HG03575 (cell line): ENCODE measurements around the gene MYO1B.

Source experiments
- ATAC-seq: cut with Tn5 transposase; IDR thresholded peaks from one replicate; pipeline ENCODE4 v1.9.1; 2021; ENCODE audit not compliant: unreplicated experiment, insufficient number of reproducible peaks, low FRiP score; ENCODE audit errors: extremely low read depth

MYO1B gene

DNA sequence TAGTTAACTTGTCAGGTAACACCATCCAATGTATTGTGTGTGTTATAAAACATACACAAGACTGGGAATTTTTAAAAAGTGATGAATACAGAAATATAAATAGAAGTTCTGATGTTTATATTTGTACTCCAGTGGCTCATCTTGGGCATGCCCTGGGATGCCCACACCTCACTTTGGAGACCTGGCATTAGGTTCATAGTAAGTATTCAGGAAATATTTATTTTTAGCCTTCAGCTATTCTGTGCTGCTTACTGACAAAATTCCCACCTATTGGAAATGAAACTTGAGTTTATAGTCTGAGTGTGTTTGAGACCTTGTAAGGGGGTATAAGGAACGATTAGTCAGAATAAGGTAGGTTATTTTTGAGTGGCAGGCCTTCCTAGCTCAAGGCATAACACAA lies 67.5 kb downstream of the MYO1B start:
- ATAC-seq = no peak

GRCh38 chr2:191314697-191315364 lies 69.6 kb downstream of the MYO1B start:
- no peak for ATAC-seq

GRCh38 chr2:191315365-191315752 lies 70.2 kb downstream of the MYO1B start:
- no peak for ATAC-seq

GRCh38 chr2:191316246-191316994 lies 71.2 kb downstream of the MYO1B start:
- ATAC-seq = no peak

GRCh38 chr2:191318037-191318728 lies 73.0 kb downstream of the MYO1B start:
- no peak for ATAC-seq

DNA sequence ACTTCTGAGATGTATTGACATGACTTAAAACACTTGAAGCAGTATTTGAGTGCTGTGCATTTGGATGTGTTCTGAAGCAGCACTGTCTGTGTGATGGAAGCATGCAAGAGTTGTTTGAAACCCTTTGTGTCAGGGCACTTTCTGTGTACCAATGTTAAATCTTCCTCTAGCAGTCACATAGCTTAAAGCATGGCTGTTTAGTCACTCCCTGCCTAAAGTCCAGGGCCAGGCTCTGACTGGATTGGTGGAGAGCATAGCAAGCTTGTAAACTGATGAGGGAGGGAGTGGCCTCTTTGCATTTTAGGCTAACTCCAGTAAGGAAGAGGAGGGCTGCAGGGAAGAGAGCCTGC lies 73.5 kb downstream of the MYO1B start:
- no peak for ATAC-seq

- no peak for ATAC-seq
These were observed 74.0 kb downstream of the MYO1B start for GRCh38 chr2:191319186-191319585.

- ATAC-seq = no peak
These were observed 75.7 kb downstream of the MYO1B start for GRCh38 chr2:191320881-191321280.

GRCh38 chr2:191321861-191322662 lies 76.9 kb downstream of the MYO1B start:
- ATAC-seq = no peak

DNA sequence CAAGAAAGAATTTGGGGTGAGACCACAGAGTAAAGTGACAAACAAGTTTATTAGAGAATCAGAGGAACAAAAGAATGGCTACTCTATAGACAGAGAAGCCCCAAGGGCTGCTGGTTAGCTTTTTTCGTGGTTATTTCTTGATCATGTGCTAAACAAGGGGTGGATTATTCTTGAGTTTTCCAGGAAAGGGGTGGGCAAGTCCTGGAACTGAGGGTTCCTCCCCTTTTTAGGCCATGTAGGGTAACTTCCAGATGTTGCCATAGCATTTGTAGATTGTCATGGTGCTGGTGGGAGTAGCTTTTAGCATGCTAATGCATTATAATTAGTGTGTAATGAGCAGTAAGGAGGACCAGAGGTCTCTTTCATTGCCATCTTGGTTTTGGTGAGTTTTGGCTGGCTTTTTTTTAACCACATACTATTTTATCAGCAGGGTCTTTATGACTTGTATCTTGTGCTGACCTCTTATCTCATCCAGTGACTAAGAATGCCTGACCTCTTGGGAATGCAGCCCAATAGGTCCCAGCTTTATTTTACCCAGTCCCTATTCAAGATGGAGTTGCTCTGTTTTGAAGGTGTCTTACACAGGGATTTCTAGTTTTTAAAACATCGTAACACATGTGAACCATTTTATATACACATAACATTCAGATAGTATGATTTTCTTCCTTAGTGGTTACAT lies 77.8 kb downstream of the MYO1B start:
- ATAC-seq = no peak

GRCh38 chr2:191325651-191326365 lies 80.6 kb downstream of the MYO1B start:
- no peak for ATAC-seq

DNA sequence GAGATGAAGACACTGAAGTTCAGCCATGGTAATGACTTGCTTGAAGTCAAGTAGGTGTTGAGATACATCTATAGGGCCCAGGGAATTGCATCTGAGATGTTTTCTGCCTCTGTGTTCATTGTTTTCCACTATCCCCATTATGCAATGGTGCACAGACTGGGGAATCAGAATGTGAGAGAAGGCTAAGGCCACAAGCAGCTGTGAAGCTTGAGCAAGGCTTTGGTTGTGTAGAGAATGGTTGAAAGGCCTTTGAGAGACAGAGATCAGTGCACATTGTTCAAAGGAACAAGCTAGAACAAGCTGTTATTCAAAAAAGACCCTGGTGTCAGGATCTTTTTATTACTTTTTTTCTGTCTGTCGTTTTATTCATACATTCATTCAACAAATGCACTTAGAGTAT lies 82.3 kb downstream of the MYO1B start:
- no peak for ATAC-seq

DNA sequence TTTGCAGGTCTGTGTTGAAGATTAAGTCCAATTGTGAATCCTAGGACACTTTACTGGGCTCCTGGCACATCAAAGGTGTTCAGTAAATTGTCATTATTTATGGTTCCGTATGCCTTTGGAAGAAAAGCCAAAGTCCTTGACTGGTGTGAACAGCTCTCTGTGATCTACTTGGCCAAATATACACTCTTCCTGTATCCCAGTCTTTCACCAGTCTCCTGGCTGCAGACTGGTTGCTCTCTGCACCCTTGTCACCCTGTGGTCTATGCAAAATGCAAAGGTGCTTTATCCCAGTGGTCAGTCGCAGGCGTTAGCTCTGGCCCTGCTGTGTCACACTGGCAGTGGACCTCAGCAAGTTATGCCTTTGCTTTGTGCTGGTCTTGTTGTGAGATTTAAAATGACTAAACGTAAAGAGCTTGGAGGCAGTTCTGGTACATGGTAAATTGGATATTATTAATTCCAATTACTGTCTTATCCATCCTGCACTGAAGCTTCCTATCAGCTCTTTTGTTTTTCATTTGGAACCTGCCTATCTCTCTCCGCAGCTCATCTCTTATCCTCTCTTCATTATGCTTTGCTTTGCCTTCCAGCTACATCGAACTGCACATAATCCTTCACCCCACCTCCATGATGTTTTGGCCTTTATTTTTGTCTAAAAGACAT lies 83.1 kb downstream of the MYO1B start:
- no peak for ATAC-seq

DNA sequence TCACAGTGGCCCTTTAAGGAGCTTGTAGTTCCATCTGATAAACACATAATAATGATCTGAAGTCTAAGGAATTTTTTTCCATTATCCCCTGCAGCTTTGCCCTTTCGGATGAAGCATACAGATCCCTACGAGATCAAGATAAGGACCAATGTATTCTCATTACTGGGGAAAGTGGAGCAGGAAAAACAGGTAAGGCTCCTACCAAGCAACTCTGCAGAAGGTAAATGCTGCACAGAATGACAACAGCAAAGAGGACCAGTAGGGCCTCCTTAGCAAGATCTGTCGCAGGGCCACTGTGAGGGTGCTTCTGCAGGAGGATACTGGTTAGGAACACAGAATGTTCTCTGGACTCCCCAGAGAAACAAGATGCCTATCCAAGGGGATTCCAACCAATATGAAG lies 84.6 kb downstream of the MYO1B start:
- no peak for ATAC-seq

DNA sequence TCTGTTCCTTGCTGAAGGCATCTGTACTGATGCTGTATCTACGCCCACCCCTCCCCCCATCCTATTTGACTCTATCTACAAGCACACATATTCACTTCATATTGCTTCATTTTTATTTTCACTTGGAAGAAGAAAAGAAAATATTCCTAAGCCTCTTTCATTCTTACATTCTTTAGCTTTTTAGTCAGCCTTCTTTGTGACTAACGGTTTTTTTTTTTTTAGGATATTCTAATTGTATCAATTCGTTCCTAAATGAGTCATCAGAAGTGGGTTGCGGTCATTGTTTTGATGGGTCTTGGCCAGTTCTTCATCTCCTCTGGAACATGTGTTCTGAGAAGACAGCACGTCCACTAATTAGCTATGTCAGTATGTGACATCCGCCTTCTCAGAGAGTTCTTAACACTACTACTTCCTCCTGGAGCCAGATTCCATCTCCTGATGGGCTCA lies 88.7 kb downstream of the MYO1B start:
- ATAC-seq = no peak

GRCh38 chr2:191335875-191336464 lies 90.8 kb downstream of the MYO1B start:
- ATAC-seq = no peak

- ATAC-seq = no peak
These were observed 96.2 kb downstream of the MYO1B start for GRCh38 chr2:191341436-191341835.
